ENCODE results near the gene NPR2.

DNA sequence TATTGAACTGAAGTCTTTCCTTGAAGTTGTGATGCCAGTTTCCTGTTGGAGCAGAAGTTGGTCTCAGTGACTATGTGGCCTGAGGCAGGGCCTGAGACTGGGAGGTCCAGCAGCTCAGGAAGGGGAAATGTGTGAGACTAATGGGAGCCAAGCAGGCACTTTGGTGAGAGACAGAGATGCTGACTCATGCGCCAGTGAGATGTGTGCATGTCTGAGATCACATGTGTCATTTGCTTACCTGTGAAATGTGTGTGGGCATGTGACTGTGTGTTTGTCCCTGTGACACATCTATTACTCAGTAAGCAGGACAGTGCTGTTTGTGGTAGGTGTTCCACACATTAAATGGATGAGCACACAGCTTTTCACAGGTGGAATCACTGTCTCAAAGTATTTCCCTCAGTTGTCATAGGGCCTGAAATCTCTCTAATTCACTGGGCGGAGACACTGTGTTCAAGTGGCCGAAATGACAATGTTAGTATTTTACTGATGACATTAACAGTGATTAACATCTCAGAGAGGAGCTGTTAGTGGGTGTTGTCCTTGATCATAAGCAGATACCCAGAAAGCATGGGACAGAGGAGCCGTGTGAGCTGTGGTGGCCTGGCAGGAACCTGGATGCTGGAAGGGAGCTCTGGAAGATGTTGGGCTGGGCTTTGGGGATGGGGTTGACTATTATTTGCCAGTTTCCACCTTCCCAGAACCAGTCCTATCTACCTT lies 7.4 kb downstream of the NPR2 start:
- TF ChIP-seq, protein P1, sequence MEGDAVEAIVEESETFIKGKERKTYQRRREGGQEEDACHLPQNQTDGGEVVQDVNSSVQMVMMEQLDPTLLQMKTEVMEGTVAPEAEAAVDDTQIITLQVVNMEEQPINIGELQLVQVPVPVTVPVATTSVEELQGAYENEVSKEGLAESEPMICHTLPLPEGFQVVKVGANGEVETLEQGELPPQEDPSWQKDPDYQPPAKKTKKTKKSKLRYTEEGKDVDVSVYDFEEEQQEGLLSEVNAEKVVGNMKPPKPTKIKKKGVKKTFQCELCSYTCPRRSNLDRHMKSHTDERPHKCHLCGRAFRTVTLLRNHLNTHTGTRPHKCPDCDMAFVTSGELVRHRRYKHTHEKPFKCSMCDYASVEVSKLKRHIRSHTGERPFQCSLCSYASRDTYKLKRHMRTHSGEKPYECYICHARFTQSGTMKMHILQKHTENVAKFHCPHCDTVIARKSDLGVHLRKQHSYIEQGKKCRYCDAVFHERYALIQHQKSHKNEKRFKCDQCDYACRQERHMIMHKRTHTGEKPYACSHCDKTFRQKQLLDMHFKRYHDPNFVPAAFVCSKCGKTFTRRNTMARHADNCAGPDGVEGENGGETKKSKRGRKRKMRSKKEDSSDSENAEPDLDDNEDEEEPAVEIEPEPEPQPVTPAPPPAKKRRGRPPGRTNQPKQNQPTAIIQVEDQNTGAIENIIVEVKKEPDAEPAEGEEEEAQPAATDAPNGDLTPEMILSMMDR (IDR thresholded peaks at IDR 0.05), result no peak
- TF ChIP-seq EP300 (IDR thresholded peaks at IDR 0.05), result no peak
